ENCODE measurements around the gene HNRNPA1.
"Not testable (repeated sequence)": the region's sequence is repeated elsewhere in the genome, so short reads cannot be mapped to it uniquely, and the experiment has no call there.

Gene HNRNPA1

GRCh38 chr12:54299515-54300224 is 19.1 kb downstream of the HNRNPA1 start:
- no peak for DNase-seq (ENCODE audit: low read depth)

- DNase-seq (ENCODE audit: low read depth) = no peak
These were observed 19.8 kb downstream of the HNRNPA1 start for GRCh38 chr12:54300225-54300731.

- no peak for DNase-seq (ENCODE audit: low read depth)
These were observed 20.4 kb downstream of the HNRNPA1 start, which contains the start of gene NFE2 for GRCh38 chr12:54300732-54301427. NFE2 (minus strand) TSS chr12:54301015; CDS start chr12:54295248, 5,767 bp downstream.

GRCh38 chr12:54301428-54302048 is 21.0 kb downstream of the HNRNPA1 start:
- no peak for DNase-seq (ENCODE audit: low read depth)

- no peak for DNase-seq (ENCODE audit: low read depth)
These were observed 23.1 kb downstream of the HNRNPA1 start for GRCh38 chr12:54303640-54304039.

GRCh38 chr12:54304187-54304810 is 23.8 kb downstream of the HNRNPA1 start:
- no peak for DNase-seq (ENCODE audit: low read depth)

GRCh38 chr12:54306925-54307741 is 26.6 kb downstream of the HNRNPA1 start:
- DNase-seq (ENCODE audit: low read depth) = no peak

GRCh38 chr12:54311051-54311450 is 30.5 kb downstream of the HNRNPA1 start:
- DNase-seq (ENCODE audit: low read depth) = no peak

GRCh38 chr12:54312309-54312708 is 31.8 kb downstream of the HNRNPA1 start:
- DNase-seq (ENCODE audit: low read depth) = not testable (repeated sequence)

GRCh38 chr12:54321363-54321762 is 40.8 kb downstream of the HNRNPA1 start:
- no peak for DNase-seq (ENCODE audit: low read depth)

GRCh38 chr12:54324617-54325441 is 44.3 kb downstream of the HNRNPA1 start, which contains the start of gene COPZ1:
COPZ1 (plus strand) TSS chr12:54325131; CDS start chr12:54325164, 33 bp downstream.
- peak; percentile 88 for DNase-seq (ENCODE audit: low read depth)

GRCh38 chr12:54325442-54326109 is 45.0 kb downstream of the HNRNPA1 start:
- not testable (repeated sequence) for DNase-seq (ENCODE audit: low read depth)

- no peak for DNase-seq (ENCODE audit: low read depth)
These were observed 48.2 kb downstream of the HNRNPA1 start for GRCh38 chr12:54328595-54329337.

- no peak for DNase-seq (ENCODE audit: low read depth)
These were observed 49.2 kb downstream of the HNRNPA1 start for GRCh38 chr12:54329759-54330158.

- no peak for DNase-seq (ENCODE audit: low read depth)
These were observed 49.9 kb downstream of the HNRNPA1 start for GRCh38 chr12:54330442-54330841.

GRCh38 chr12:54331461-54331860 is 50.9 kb downstream of the HNRNPA1 start:
- DNase-seq (ENCODE audit: low read depth) = no peak

GRCh38 chr12:54333420-54334034 is 53.0 kb downstream of the HNRNPA1 start:
- DNase-seq (ENCODE audit: low read depth) = no peak
